ENCODE measurements around the gene VPS8.

GRCh38 chr3:184944241-184944640 lies 132.3 kb downstream of the VPS8 start:
- no peak for TF ChIP-seq CTCF (IDR thresholded peaks at IDR 0.05)
- no peak for TF ChIP-seq POLR2A (IDR thresholded peaks at IDR 0.05)

All from heart left ventricle (tissue), 13 donors.